Heart left ventricle (tissue), 13 donors: ENCODE data around the gene KLF7.

Experiments used
- CTCF ChIP-seq, 12 donors: fragments of 200-600 bp; sonication (generic) in 4 of 12; IDR thresholded peaks; one replicate each; pipeline versions ENCODE4 v1.5.0 to v1.8.0; 2018 to 2022; ENCODE audit warnings: antibody characterized with exemption in 12 of 12, mild to moderate bottlenecking in 5 of 12
- POLR2A ChIP-seq, 2 donors: fragments of 450-650 bp; IDR thresholded peaks; one replicate each; pipeline ENCODE4 v1.6.1; 2017; ENCODE audit warnings: antibody characterized with exemption in 2 of 2, mild to moderate bottlenecking in 2 of 2, moderate library complexity in 2 of 2
- donor health status: ischemic (EF 13 %, LVEDD 7.1; RV severe dilation, severe dysfunction).
- donor health status: DM: no; HTN: yes; CAD: no.
- donor health status: DM: no; HTN: no; CAD: no.
- donor health status: ischemic (EF 25% LVEDD 6.9; RV normal size, moderate dysfunction).
- donor health status: ischemic (EF 25% LVEDD 5.7; RV mildly dilated, moderate dysfunction).
- donor health status: ischemic (EF 35%, LVEDD 5.7; RV mildly dilated, moderate dysfunction).
- donor health status: nonischemic (EF 11% LVEDD 7.7; RV severe dilation, severe dysfunction).
- donor health status: DM: yes; HTN: yes; CAD: no.
- donor health status: PGD.
- donor health status: ischemic (EF 29% LVEDD 5.4; RV normal size, mild dysfunction).
- donor health status: nonischemic (EF 23%, LVEDD 6.1; RV moderate dilation, normal function).

GRCh38 chr2:207185372-207185771 lies 19.6 kb upstream of the KLF7 start:
- TF ChIP-seq CTCF (IDR thresholded peaks at IDR 0.05) (no peak), POLR2A (IDR thresholded peaks at IDR 0.05) (no peak)
